ENCODE data around the gene ACOT11. TPM values are rescaled to one million over a fixed set of nuclear protein-coding genes. Genes with fewer than 3 reads are reported as not detected.

The ACOT11 gene
- total RNA-seq, 1 experiment from 2014 or later = 25.7 TPM

DNA sequence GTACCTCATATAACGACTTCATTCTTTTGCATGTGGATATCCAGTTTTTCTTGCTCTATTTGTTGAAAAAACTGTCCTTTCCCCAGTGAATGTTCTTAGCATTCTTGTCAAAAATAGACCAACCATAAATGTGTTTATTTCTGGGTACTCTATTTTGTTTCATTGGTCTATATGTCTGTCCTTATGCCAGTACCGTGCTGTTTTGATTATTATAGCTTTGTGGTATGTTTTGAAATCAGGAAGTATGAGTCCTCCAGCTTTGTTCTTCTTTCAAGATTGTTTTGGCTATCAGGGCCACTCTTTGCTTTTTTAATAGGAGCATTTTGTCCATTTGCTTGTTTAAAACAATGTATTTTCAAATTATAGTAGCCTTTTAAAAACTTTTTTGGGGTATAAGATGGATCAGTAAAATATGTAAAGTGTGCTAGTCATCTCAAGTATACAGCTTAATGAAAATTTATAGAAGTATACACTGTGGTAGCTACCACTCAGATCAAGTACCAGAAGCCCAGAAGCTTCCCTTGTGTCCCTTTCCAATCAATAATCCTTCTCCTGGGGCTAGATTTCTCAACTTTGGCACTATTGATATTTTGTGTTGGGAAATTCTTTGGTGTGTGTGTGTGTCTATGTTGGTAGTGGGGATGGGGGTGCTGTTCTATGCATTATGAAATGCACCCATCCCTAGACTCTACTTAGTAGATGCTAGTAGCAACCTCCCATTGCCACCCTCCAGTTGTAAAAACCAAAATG, 110.3 kb downstream of the ACOT11 start:
- no TSS peak for BruUV-seq (replicated peaks)
- intact Hi-C loops (cut with micrococcal nuclease; ENCODE audit: unreplicated experiment) = no loop called here
- Histone ChIP-seq H3K9me3 (ENCODE audit: insufficient read depth, low read depth) (no peaks in the 10 kb centered on the region), H3K36me3 (ENCODE audit: low read depth) (no peaks in the 10 kb centered on the region), H3K79me2 (ENCODE audit: low read depth) (no peaks in the 10 kb centered on the region), H3K27me3 (ENCODE audit: insufficient read depth, low read depth) (no peaks in the 10 kb centered on the region), H3K9me2 (ENCODE audit: insufficient read depth) (no peaks in the 10 kb centered on the region), H3K4me3 (no peak overlapping the region), H3K4me2 (no peak overlapping the region), H3K4me1 (replicated peaks; ENCODE audit: insufficient read depth) (no peaks in the 10 kb centered on the region), H3F3A (ENCODE audit: insufficient read depth, low read depth) (no peaks in the 10 kb centered on the region), H2AFZ (no peak overlapping the region), H4K20me1 (ENCODE audit: insufficient read depth) (no peaks in the 10 kb centered on the region), H3K27ac (no peak overlapping the region)
- ChIA-PET CTCF (no interaction called here), POLR2A (ENCODE audit: unreplicated experiment) (no interaction called here)
- DNase-seq = no peak
- no peak for TF ChIP-seq EZH2 (IDR thresholded peaks at IDR 0.05; ENCODE audit: low read depth)
- TF ChIP-seq, protein P1, sequence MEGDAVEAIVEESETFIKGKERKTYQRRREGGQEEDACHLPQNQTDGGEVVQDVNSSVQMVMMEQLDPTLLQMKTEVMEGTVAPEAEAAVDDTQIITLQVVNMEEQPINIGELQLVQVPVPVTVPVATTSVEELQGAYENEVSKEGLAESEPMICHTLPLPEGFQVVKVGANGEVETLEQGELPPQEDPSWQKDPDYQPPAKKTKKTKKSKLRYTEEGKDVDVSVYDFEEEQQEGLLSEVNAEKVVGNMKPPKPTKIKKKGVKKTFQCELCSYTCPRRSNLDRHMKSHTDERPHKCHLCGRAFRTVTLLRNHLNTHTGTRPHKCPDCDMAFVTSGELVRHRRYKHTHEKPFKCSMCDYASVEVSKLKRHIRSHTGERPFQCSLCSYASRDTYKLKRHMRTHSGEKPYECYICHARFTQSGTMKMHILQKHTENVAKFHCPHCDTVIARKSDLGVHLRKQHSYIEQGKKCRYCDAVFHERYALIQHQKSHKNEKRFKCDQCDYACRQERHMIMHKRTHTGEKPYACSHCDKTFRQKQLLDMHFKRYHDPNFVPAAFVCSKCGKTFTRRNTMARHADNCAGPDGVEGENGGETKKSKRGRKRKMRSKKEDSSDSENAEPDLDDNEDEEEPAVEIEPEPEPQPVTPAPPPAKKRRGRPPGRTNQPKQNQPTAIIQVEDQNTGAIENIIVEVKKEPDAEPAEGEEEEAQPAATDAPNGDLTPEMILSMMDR (conservative IDR thresholded peaks at IDR 0.05) = no peak

Other genes starting within 250 kb of the ACOT11 start
- gene SSBP3, start 141.8 kb upstream of the ACOT11 start, total RNA-seq (2021) = 26.2 and 26.5 TPM in 2 replicates
- gene FAM151A, start 75.3 kb downstream of the ACOT11 start, total RNA-seq (2021) = not detected in 2 replicates
- gene MROH7, start 93.6 kb downstream of the ACOT11 start, total RNA-seq (2021) = 0.45 TPM in 1 of 2 replicates, not detected in the other
- gene TTC4, start 167.6 kb downstream of the ACOT11 start, total RNA-seq (2021) = 30.4 and 31.5 TPM in 2 replicates
- gene PARS2, start 216.3 kb downstream of the ACOT11 start, total RNA-seq (2021) = 12.9 and 13.4 TPM in 2 replicates

All from PC-9 (cell line).